D721Med (cell line): ENCODE data around the gene SLC44A5.
"Not testable (repeated sequence)": the region's sequence is repeated elsewhere in the genome, so short reads cannot be mapped to it uniquely, and the experiment has no call there.

Source experiments
- DNase-seq: peaks from one replicate; pipeline ENCODE4 v3.0.0; 2011; ENCODE audit warnings: low spot score; ENCODE audit not compliant: insufficient read length
- FAIRE-seq: peaks from 2 replicates; lab custom pipeline; 2011; peaks lifted over from hg19 to GRCh38; lab: Jason Lieb, UNC
- TF ChIP-seq, protein P1 (sequence below): IDR thresholded peaks from 2 replicates; pipeline ENCODE4 v1.5.1; 2012; ENCODE audit warnings: mild to moderate bottlenecking, control low read depth; ENCODE audit not compliant: insufficient read depth; ENCODE audit errors: missing control alignments

The SLC44A5 gene

DNA sequence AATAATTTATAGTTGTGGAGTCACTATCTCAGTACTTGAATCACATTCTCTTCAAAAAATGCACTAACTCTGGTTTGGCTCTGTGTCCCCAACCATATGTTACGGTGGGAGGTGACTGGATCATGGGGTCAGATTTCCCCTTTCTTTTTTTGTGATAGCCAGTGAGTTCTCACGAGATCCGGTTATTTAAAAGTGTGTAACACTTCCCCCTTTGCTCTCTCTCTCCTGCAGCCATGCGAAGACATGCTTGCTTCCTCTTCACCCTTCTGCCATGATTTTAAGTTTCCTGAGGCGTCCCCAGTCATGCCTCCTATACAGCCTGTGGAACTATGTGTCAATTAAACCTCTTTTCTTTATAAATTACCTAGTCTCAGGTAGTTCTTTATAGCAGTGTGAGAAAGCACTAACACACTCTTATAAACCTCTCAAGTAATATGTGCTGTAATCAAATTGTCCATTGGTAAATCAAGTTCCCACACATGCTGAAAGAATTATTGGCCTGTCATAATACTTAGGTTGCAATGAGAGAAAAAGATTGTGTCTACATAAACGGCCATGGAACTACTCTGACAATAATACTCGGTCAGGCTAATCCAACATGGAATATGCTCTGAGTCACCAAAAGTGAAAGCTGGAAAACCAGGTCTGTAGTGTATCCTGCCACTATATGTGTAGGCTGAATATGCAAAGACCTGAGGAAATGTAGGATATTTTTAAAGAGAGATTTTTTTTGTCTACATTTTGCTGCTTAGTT, 107.5 kb downstream of the SLC44A5 start:
- DNase-seq (no peak), FAIRE-seq (no peak)
- TF ChIP-seq, protein P1, sequence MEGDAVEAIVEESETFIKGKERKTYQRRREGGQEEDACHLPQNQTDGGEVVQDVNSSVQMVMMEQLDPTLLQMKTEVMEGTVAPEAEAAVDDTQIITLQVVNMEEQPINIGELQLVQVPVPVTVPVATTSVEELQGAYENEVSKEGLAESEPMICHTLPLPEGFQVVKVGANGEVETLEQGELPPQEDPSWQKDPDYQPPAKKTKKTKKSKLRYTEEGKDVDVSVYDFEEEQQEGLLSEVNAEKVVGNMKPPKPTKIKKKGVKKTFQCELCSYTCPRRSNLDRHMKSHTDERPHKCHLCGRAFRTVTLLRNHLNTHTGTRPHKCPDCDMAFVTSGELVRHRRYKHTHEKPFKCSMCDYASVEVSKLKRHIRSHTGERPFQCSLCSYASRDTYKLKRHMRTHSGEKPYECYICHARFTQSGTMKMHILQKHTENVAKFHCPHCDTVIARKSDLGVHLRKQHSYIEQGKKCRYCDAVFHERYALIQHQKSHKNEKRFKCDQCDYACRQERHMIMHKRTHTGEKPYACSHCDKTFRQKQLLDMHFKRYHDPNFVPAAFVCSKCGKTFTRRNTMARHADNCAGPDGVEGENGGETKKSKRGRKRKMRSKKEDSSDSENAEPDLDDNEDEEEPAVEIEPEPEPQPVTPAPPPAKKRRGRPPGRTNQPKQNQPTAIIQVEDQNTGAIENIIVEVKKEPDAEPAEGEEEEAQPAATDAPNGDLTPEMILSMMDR: no peak

GRCh38 chr1:75502776-75503175, 108.1 kb downstream of the SLC44A5 start:
- DNase-seq (no peak), FAIRE-seq (no peak)
- TF ChIP-seq, protein P1: no peak

DNA sequence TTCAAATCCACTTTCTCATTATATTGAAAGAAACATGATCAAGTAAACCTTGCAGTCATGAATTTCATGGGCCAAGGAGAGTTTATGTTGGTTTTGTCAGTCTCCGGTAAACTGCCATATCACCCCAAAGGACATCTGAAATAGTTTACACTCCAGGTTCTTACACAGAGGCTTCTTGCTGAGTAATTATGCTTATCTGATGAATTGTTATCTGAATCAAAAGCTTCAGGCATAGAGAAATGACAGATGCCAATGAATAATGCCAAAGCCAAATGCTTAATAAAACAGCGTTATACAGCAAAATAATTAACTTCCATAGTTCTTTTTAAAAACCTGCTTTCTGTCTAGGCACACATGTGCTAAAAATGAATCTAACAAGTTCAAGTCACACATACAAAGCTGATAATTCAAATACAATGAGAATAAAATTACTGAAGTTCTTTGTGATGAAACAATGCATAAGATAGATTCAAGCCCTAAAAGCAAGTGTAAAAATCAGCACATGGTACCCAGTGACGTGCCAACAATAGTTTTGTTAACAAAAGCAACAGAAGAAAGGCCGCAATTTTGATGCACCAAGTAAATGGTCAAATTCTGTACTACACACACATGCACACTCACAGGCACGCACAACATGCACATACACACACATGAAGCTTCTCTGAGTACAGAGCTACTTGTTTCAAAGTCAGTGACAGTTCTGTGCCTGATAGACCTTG, 109.2 kb downstream of the SLC44A5 start:
- FAIRE-seq: no peak
- no peak for DNase-seq
- TF ChIP-seq, protein P1: no peak

DNA sequence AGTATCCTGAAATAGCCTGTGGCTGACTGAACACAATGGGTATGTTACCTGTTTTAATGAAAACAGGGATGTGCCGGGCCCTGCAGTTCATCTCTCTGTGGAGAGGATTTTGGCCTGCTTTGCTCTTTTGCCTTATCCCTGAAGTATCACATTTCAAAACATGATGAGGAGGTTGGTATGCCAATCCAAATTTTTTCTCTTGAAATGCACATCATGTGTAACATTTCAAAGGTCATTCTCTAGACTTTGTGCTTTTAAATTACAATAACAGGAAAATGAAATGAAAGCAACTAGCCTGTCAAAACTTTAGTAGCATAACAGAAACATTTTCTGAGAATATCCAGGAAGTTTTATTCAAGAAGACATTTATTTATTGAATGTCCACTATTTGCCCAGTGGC, 118.9 kb downstream of the SLC44A5 start:
- no peak for DNase-seq
- TF ChIP-seq, protein P1: no peak
- FAIRE-seq: no peak

GRCh38 chr1:75487399-75487798, 123.5 kb downstream of the SLC44A5 start:
- no peak for FAIRE-seq
- DNase-seq: no peak
- TF ChIP-seq, protein P1: no peak

GRCh38 chr1:75484789-75485188, 126.1 kb downstream of the SLC44A5 start:
- DNase-seq (no peak), FAIRE-seq (no peak)
- TF ChIP-seq, protein P1: no peak

- TF ChIP-seq, protein P1: no peak
- FAIRE-seq: no peak
- DNase-seq: no peak
Observed at GRCh38 chr1:75482951-75483350, 128.0 kb downstream of the SLC44A5 start.

DNA sequence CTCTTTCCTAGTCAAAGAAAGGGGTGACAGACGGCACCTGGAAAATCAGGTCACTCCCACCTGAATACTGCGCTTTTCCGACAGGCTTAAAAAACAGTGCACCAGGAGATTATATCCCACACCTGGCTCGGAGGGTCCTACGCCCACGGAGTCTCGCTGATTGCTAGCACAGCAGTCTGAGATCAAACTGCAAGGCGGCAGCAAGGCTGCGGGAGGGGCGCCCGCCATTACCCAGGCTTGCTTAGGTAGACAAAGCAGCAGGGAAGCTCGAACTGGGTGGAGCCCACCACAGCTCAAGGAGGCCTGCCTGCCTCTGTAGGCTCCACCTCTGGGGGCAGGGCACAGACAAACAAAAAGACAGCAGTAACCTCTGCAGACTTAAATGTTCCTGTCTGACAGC, 134.4 kb downstream of the SLC44A5 start:
- DNase-seq, FAIRE-seq: not testable (repeated sequence)
